Fibroblast of peridontal ligament (primary cell): ENCODE data around the gene PDIA6.

ENCODE experiments used
- DNase-seq: peaks from one replicate; pipeline ENCODE4 v3.0.0-alpha.2; 2010; ENCODE audit errors: extremely low read depth

Gene PDIA6

DNA sequence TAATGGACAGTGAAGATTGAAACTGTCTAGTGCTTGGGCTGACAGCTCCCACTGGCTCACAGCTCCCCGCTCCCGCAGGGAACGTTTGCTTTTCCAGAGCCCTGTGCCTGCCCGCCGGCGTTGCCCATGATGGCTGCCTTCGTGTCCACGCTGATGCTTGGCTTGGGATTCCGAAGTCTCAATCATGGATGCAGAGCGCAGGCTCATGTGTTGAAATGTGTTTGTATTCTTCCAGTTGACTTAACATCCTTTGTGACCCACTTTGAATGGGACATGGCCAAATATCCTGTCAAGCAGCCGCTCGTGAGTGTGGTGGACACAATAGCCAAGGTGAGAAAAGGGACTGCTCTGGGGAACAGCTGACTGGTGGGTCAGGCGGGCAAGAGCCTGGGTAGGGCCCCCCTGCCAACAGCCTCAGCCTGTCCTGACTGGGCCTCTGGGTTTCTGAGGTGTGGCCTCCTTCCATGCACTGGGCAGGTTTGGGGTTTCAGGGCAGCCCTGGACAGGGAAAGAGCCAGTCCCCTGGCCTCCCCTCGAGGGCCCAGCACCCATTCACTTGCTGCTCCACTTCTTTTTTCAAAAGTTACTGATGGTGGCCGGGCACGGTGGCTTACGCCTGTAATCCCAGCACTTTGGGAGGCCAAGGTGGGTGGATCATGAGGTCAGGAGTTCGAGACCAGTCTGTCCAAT lies 48.3 kb downstream of the PDIA6 start:
- no peak for DNase-seq

DNA sequence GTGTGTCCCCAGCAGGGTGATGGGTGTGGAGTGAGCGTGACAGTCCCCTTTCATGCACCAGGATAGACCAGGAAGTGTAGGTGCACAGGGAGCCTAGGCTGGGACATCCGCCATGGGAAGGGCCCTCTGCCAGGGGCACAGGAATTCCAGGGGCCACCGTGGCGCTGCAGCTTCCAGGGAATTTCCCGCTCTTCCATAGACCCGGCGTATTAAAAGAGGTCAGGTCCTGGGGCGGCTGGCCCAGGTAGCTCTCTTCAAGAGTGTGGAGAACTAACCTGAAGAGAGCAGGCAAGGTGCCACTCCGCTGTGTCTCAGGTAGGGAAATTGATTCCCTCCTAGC lies 49.2 kb downstream of the PDIA6 start:
- DNase-seq = no peak

DNA sequence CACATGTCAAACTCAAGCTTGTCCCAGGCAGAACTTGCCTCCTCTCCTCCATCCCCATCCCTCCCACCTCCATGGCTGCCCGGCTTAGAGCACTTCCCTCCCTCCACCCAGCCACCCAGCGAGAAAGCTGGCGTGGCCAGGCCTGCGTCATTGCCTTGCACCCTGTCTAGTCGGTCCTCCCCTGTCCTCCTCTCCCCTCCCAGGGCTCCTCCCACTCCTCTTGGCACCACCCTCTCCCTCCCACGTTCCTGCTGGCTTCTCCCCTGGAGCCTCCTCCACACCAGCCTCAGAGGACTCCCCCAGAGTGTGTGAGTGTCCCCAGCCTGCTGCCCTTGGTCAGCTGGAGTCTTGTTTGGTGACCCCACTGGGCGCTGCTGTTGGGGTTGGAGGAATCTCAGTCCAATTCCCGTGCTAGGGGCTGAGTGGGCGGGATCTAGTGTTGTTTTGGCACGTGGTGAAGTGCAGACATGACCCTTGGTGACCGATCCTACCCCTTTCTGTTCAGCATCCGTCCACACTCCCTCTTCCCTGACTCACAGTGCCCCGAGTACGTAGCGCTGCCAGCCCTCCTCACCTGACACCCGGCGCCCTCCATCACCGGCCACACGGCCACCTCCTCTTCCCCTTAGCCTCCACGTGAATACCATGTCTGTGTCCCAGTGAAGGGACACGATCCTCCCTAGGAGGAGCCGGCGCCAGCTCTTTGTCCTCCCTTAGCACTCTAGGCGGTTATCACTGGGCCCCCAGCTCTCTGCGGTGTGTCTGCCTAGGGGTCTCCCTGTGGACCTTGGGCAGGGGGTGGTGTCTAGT lies 49.7 kb downstream of the PDIA6 start:
- DNase-seq = no peak

DNA sequence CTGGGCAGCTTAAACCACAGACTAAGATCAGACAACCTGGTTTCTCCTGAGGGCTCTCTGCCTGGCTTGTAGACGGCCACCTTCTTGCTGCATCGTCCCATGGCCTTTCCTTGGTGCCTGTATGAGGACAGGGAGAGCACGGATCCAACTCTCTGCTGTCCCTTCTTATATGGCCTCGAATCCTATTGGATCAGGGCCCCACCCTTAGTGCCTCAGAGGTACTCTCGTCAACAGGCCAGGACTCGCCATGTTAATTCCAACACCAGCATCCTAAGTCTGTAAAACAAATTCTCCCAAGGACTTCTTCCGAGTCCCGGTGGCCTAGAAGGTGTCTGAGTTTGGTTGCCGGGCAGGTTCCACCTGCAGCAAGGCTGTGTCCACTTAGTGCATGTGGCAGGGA lies 51.0 kb downstream of the PDIA6 start:
- no peak for DNase-seq

DNA sequence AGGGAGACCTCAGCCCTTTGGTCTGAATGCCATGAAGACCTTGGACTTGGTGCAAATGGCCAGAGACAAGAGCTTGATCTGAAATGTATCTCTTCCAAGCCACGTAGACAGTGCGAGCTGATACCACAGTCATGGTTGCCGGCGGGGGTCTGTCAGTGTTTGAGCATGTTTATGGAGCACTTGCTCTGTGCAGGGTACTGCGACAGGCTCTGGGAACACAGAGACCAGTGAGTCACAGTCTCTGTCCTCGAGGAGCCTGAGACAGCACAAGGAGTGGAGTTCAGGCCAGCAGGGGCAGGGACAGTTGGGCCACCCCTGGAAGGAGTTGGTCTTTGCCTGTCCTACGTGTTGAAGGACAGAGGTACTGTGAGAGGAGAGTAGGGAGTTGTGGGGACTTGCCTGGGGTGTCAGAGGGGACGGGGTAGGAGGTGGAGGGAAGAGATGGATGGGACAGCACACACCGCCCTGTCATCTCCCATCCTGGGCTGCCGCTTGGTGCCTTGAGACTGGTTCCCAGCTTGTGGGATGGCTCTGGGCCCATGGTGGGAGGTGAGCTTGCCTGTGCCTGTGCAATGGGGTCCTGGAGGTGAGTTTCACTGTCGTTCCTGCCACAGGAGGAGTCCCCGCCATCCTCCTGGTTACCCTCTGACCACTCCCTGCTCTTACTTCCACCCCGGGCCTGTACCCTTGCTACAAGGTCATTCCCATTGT lies 51.6 kb downstream of the PDIA6 start:
- DNase-seq = no peak

DNA sequence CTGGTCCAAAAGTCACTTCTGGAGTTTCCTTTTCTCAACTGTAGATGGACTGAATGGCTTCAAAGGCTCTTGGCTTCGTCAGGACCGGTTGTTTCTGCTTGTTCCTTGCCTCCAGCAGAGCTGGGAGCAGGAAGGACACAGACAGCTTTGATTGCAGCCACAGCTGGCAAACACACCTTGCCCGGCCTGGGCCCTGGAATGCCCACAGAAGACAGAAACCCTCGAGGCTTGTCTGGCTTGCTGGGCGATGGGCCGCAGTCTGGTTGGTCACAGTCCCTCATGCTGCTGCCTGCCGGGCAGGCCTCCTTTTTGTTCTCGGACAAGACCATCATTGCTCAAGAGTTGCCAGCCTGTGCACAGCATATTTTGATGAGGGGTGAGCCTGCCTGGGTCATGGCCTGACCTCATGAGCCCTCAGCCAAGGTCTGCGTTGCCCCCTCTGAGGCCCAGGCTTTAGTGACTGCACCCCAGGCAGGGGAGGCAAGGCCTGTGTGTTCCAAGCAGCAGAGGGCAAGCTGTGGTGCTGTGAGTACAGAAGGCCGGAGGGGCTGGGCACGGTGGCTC lies 53.4 kb downstream of the PDIA6 start:
- no peak for DNase-seq

DNA sequence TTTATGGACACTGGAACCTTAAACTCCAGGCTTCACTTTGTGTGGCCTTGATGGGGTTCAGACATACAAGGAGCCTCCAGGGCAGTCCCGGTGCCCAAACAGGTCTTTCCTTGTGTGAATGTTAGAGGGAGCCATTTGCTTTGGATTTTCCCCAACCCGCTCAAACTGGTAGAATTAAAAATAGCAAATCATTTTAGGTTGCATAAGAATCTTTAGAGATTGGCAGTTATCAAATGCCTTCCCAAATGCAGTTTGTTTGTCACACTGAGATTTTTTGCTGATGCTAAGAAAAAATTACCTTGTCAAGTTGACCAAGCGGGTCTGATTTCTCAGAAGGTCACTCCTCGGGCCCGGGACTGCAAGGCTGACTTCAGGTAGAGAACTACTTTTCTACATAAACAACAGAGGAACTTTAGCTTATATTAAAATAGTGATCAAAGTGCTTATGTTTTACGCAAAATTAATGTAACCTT lies 54.7 kb downstream of the PDIA6 start:
- DNase-seq = no peak

DNA sequence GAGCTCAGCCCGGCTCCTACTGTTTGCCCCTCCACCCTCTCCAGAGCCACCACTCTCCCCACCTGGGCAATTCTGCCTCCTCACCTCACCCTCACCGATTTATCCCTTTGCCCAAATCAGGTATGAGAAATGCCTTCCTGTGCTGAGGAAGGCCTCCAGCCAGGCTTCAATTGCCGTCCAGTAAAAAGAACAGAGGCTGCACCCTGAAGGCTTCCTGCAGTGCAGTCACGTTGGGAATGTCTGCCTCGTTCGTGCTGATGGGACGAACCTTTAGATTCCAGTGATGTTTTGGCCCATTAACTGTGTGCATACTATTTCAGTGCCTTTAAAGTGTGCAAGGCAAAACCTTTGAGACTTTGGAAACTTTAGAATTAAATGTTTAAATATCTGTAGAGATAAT lies 57.0 kb downstream of the PDIA6 start:
- DNase-seq = no peak

DNA sequence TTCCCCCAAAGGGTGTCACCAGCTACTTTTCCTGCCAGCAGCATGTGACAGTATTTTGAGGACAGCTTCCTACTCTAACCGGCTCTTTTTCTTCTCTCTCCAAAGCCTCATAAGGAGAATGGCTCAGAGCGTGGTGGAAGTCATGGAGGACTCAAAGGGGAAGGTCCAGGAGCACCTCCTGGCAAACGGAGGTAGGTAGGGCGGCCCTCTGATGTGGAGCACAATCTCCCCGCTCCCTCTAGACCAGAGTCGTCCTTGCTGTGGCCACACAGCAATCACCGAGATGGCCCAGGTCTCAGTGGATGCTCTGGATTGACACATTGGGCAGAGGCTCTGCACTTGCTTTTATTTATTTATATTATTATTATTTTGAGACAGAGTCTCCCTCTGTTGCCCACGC lies 58.7 kb downstream of the PDIA6 start:
- no peak for DNase-seq

DNA sequence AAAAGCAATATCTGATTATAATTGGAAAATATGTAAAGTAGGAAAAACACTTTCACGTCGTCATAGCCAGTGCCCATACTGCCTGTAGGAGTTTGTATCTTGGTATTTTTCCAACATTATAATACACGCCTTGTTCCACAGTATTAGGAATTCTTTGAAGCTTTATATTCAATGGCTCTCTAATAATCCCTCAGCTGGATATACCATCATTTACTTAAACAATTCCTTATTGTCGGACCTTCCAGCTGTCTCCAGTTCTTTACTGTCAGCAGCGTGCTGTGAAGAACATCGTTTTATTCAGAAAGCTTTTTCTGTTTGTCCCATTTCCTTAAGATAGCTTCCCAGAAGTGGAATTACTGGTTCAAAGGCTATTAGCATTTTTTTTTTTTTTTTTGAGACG lies 59.4 kb downstream of the PDIA6 start:
- DNase-seq = no peak

DNA sequence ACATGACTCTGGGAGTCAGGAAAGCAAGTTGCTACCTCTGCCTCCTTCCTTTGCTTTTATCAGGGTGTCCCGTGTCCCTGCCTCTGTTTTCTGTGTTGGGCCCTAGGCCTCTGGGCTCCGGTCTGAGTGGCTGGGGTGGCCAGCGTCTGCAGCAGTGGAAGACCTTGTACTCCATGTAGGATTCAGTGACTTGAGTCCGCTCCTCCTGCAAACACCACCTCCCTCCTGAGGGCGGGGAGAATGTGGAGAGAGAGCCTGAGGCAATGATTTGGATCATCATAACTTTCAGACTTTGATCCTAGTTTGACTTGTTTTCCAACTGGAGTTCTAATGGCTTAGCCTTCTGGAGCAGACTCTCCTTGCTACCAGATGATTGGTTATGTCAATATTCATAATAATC lies 60.3 kb downstream of the PDIA6 start:
- no peak for DNase-seq

DNA sequence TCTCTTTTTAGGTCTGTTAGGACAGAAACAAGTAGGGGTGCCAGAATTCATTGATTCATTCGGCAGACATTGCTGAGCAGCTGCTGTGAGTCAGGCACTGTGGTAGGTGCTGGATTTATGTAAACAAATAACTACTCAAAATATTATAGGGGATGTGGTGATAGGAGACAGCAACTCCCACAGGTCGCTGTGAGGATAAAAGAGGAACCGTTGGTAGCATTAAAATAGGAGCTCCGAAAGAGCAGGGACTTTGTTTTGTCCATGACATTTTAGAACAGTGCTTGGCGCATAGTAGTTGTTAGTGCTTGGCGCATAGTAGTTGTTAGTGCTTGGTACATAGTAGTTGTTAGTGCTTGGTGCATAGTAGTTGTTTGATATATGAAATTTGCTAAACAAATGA lies 62.0 kb downstream of the PDIA6 start:
- no peak for DNase-seq

DNA sequence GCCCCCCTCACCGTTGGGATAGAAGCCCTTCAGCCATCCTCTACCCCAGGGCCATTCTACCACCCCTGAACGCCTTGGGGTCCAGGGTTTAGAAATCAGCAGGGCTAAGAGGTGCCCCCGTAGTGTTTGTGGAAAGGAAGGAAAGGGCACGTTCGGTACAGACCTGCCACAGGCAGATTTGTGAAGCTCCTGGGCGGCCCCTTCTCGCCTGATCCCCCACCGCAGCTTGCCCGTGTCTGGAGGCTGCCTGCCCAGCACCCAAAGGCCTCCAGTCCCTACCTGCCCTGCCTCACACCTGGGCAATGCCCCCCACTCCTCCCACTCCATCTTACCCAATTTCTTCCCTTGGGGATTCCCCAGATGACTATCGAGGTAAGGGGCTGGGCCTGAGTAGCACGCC lies 69.9 kb downstream of the PDIA6 start:
- DNase-seq = no peak

DNA sequence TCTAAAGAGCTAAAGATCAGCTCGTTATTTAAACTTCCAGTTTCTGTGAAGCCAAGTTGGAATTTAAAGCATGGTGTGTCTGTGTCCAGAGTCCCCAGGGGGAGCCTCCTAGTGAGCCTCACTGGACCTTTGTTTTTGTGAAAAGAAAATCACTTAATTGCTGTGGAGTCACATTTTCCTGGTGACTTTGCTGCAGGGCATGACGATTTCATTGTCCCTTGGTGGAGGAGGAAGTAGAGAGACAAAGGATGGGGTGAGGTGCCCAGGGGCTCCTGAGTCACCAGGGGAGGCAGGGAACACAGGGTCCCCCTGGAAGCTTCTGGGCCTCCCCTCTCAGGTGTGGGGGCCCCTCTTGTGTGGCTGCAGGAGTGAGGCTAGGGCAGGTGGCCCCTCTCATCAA lies 71.4 kb downstream of the PDIA6 start:
- no peak for DNase-seq

DNA sequence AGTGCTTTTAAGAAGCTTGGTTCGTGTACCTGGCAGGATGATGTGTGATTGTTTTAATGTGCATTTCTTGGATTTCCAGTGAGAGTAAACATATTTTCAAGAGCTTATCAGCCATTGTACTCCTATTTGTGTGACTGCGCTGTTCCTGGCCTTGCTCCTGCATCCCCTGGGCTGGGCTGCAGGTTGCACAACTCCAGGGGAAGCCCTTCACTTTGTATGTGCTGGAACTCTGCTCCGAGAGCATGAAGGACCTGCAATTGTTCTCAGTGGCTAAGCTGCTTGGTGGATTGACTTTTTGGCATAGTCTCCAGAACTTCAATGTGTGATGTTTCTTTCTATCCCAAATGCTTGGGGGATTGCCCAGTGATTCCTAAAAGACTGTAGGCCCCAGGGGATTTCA lies 72.4 kb downstream of the PDIA6 start:
- no peak for DNase-seq

DNA sequence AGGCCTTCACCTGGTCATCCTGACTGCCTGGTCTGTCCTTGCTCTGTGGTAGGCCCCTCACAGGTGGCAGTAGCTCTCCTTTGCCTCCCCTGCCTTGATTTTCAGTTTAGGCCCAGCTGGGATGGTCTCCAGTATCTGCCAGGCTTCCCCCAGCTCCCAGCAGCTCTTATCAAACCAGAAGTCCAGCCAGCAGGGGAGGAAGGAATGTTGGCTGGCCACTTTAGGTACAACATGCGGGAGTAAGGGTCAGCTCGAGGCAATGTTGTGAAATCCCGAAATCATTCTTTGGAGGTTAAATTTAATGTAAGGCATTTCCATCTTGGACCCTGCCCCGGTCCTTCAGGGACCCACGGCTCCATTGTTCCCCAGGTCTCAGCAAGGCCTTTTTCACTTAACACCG lies 74.4 kb downstream of the PDIA6 start:
- DNase-seq = no peak

DNA sequence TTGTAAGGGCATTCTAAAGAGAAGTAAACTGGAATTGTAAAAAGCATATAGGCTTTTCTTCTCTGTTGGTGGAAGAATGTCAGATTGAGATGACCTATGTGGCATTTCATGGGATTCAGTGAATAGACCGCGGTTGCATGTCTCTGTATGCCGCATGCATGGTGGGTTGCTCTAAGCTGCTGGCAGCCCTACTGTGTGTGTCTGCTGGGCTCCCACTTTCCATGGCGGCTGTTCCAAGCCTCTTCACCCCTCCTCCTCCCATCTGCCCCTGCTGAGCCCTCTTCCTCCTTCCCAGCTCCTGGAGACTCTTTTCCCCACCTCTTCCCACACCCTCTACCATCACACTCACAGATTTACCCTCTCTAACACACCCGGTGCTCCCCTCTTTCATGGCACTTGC lies 78.6 kb downstream of the PDIA6 start:
- no peak for DNase-seq

DNA sequence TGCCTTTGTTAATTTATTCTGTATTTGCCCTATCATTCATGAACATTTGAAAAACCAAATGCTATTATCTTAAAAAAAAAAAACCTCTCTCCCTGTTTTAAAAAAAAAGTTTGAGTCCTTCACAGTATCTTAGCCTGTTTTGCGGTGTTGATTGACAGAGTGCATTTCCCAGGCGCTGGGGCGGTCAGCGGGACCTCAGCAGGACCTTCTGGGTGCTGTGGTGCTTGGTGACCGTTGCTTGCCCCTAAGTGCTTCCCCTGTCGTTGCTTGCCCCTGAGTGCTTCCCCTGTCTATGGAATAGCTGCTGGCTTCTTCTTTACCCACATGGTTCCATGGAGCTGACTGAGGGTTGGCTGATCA lies 79.0 kb downstream of the PDIA6 start:
- no peak for DNase-seq
